Measurements from ENCODE around the gene OCLN. TPM values are rescaled to one million over a fixed set of nuclear protein-coding genes. Genes with fewer than 3 reads are reported as not detected.
"Not testable (repeated sequence)": the region's sequence is repeated elsewhere in the genome, so short reads cannot be mapped to it uniquely, and the experiment has no call there.

Gene OCLN
- total RNA-seq, 1 donor from 2014 or later: 29.8 TPM

- not testable (repeated sequence) for DNase-seq (ENCODE audit: low read depth)
- peak; percentile 40 for TF ChIP-seq CTCF (conservative IDR thresholded peaks at IDR 0.05; ENCODE audit: low read depth, low read length)
- peak within 1 kb of the TSS; percentile 50 for H3K4me3 ChIP-seq (ENCODE audit: low read depth, low read length)
These were observed 67.3 kb downstream of the OCLN start, which contains the start of gene GTF2H2C for GRCh38 chr5:69559908-69560330. Gene GTF2H2C (plus strand): TSS chr5:69560191. CDS start chr5:69565133, 4,942 bp downstream.

- H3K4me3 ChIP-seq (ENCODE audit: low read depth, low read length): peak overlapping the region; percentile 50
- not testable (repeated sequence) for DNase-seq (ENCODE audit: low read depth)
These were observed 68.2 kb downstream of the OCLN start for GRCh38 chr5:69560587-69561431.

- not testable (repeated sequence) for H3K4me3 ChIP-seq (ENCODE audit: low read depth, low read length); DNase-seq (ENCODE audit: low read depth)
These were observed 73.6 kb downstream of the OCLN start for GRCh38 chr5:69566172-69566571.

GRCh38 chr5:69568072-69568471, 75.5 kb downstream of the OCLN start:
- H3K4me3 ChIP-seq (ENCODE audit: low read depth, low read length); DNase-seq (ENCODE audit: low read depth): not testable (repeated sequence)

GRCh38 chr5:69583356-69583755, 90.8 kb downstream of the OCLN start:
- DNase-seq (ENCODE audit: low read depth); H3K4me3 ChIP-seq (ENCODE audit: low read depth, low read length): not testable (repeated sequence)

- not testable (repeated sequence) for DNase-seq (ENCODE audit: low read depth); H3K4me3 ChIP-seq (ENCODE audit: low read depth, low read length)
These were observed 103.7 kb downstream of the OCLN start for GRCh38 chr5:69596114-69596840.

- not testable (repeated sequence) for H3K4me3 ChIP-seq (ENCODE audit: low read depth, low read length); DNase-seq (ENCODE audit: low read depth)
These were observed 109.4 kb downstream of the OCLN start for GRCh38 chr5:69601947-69602346.

GRCh38 chr5:69606839-69607238, 114.2 kb downstream of the OCLN start:
- not testable (repeated sequence) for DNase-seq (ENCODE audit: low read depth); H3K4me3 ChIP-seq (ENCODE audit: low read depth, low read length)

Other genes starting within 250 kb of the OCLN start
- 4.8 and 5.8 TPM in 2 replicates for gene CCDC125, start 160.0 kb upstream of the OCLN start, total RNA-seq
- gene AK6, start 123.3 kb upstream of the OCLN start, total RNA-seq: 14.8 and 33.0 TPM in 2 replicates
- 34.5 and 79.5 TPM in 2 replicates for gene TAF9, start 123.3 kb upstream of the OCLN start, total RNA-seq
- gene RAD17, start 123.0 kb upstream of the OCLN start, total RNA-seq: 12.4 and 19.5 TPM in 2 replicates
- gene MARVELD2, start 77.7 kb upstream of the OCLN start, total RNA-seq: 12.6 and 13.1 TPM in 2 replicates
- gene GTF2H2C, start 67.4 kb downstream of the OCLN start, total RNA-seq: 23.2 and 40.7 TPM in 2 replicates